SK-N-SH treated with all-trans-retinoic acid at 6 μM for 48 hours (cell line): Measurements from ENCODE around the gene CPLX4.

Experiments used
- ESRRG ChIP-seq: fragments of 250-450 bp; sonication (Bioruptor Pico); IDR thresholded peaks from 2 replicates; pipeline ENCODE4 v1.6.1; 2021; ENCODE audit warnings: mild to moderate bottlenecking
- ISL1 ChIP-seq: fragments of 250-450 bp; sonication (Bioruptor Pico); IDR thresholded peaks from 2 replicates; pipeline ENCODE4 v2.1.2; 2022; ENCODE audit warnings: mild to moderate bottlenecking, moderate library complexity
- PATZ1 ChIP-seq: fragments of 250-450 bp; sonication (Bioruptor Pico); IDR thresholded peaks from 2 replicates; pipeline ENCODE4 v1.8.0; 2020; ENCODE audit warnings: mild to moderate bottlenecking, moderate library complexity, borderline replicate concordance
- ZNF70 ChIP-seq: fragments of 450-650 bp; formaldehyde crosslinking; IDR thresholded peaks from 2 replicates; pipeline ENCODE4 v1.5.0; 2020; ENCODE audit warnings: mild to moderate bottlenecking, moderate library complexity

GRCh38 chr18:59268721-59269562 lies 49.5 kb downstream of the CPLX4 start:
- no peak for TF ChIP-seq ZNF70
- TF ChIP-seq PATZ1 (CRISPR knock-in tag) = no peak
- no peak for TF ChIP-seq ISL1
- no peak for TF ChIP-seq ESRRG (CRISPR knock-in tag)
